Measurements from ENCODE around the gene FGD4.

DNA sequence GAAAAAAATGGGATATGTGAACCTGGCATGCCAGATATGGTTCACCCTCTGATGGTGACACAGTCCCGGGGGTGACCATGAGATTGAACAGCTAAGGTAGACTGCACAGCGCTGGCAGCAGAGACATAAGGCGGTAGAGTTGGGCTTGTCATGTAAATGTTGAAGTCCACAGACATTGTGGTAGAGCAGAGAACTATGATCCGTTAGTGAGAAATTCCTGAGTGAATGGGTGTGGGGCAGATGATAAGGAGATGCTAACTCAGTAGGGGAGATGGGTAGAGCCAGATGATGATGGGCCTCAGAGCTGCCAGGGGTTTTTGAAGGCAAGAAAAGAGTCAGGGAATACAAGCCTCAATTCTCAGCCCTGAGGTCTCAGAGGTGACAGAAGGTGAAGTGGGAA is 228.6 kb downstream of the FGD4 start:
- no peak for TF ChIP-seq POLR2A (IDR thresholded peaks at IDR 0.05)
- TF ChIP-seq, protein P1, sequence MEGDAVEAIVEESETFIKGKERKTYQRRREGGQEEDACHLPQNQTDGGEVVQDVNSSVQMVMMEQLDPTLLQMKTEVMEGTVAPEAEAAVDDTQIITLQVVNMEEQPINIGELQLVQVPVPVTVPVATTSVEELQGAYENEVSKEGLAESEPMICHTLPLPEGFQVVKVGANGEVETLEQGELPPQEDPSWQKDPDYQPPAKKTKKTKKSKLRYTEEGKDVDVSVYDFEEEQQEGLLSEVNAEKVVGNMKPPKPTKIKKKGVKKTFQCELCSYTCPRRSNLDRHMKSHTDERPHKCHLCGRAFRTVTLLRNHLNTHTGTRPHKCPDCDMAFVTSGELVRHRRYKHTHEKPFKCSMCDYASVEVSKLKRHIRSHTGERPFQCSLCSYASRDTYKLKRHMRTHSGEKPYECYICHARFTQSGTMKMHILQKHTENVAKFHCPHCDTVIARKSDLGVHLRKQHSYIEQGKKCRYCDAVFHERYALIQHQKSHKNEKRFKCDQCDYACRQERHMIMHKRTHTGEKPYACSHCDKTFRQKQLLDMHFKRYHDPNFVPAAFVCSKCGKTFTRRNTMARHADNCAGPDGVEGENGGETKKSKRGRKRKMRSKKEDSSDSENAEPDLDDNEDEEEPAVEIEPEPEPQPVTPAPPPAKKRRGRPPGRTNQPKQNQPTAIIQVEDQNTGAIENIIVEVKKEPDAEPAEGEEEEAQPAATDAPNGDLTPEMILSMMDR (IDR thresholded peaks at IDR 0.05), result no peak
- no peak for TF ChIP-seq POLR2AphosphoS5 (IDR thresholded peaks at IDR 0.05)
- no peak for TF ChIP-seq EP300 (IDR thresholded peaks at IDR 0.05)
